HepG2 (cell line): Measurements from ENCODE around the gene ANKRD39. TPM values are rescaled to one million over a fixed set of nuclear protein-coding genes. Genes with fewer than 3 reads are reported as not detected.

ENCODE experiments used
- CREB1 ChIP-seq, 2 experiments: fragments of 450-650 bp in 1 of 2; IDR thresholded peaks; 2 replicates each; pipeline ENCODE4 v1.6.1; 2016 to 2017; ENCODE audit warnings: control low read depth in 1 of 2, mild to moderate bottlenecking in 1 of 2, missing compliant biosample characterization in 1 of 2, missing genetic modification characterization in 1 of 2
- GZF1 ChIP-seq: sonication (generic); formaldehyde crosslinking; IDR thresholded peaks from 2 replicates; pipeline ENCODE4 v1.5.1; 2020; ENCODE audit warnings: mild to moderate bottlenecking, missing genetic modification reagents
- HOXA5 ChIP-seq: sonication (generic); formaldehyde crosslinking; IDR thresholded peaks from 2 replicates; pipeline ENCODE4 v1.4.0; 2020; ENCODE audit warnings: missing genetic modification reagents
- JUND ChIP-seq: sonication (generic); formaldehyde crosslinking; IDR thresholded peaks from 2 replicates; pipeline ENCODE4 v1.8.0; 2022; ENCODE audit warnings: mild to moderate bottlenecking, missing genetic modification reagents
- KDM2A ChIP-seq: sonication (generic); formaldehyde crosslinking; IDR thresholded peaks from 2 replicates; pipeline ENCODE4 v1.4.0; 2020; ENCODE audit warnings: low read depth, missing genetic modification reagents, borderline replicate concordance
- KLF13 ChIP-seq: sonication (generic); formaldehyde crosslinking; IDR thresholded peaks from 2 replicates; pipeline ENCODE4 v1.4.0; 2020; ENCODE audit warnings: mild to moderate bottlenecking, missing genetic modification reagents
- NFE2 ChIP-seq: sonication (generic); formaldehyde crosslinking; IDR thresholded peaks from 2 replicates; pipeline ENCODE4 v1.4.0; 2020; ENCODE audit warnings: missing genetic modification reagents
- NRL ChIP-seq: sonication (generic); formaldehyde crosslinking; IDR thresholded peaks from 2 replicates; pipeline ENCODE4 v1.5.0; 2020; ENCODE audit warnings: missing genetic modification reagents, mild to moderate bottlenecking, moderate library complexity, borderline replicate concordance
- RBM39 ChIP-seq: fragments of 200-400 bp; formaldehyde crosslinking; IDR thresholded peaks from one replicate; pipeline ENCODE4 v1.6.1; 2018; ENCODE audit warnings: antibody characterized with exemption, mild to moderate bottlenecking, low read depth, low read length; ENCODE audit not compliant: poor library complexity, severe bottlenecking
- SALL1 ChIP-seq: sonication (generic); formaldehyde crosslinking; IDR thresholded peaks from 2 replicates; pipeline ENCODE4 v1.8.0; 2022; ENCODE audit warnings: mild to moderate bottlenecking, missing genetic modification reagents
- XRCC5 ChIP-seq: fragments of 200-400 bp; formaldehyde crosslinking; optimal IDR thresholded peaks from 2 replicates; pipeline ENCODE3; 2017; ENCODE audit warnings: mild to moderate bottlenecking, low read length
- ZFP36L1 ChIP-seq: sonication (generic); formaldehyde crosslinking; IDR thresholded peaks from 2 replicates; pipeline ENCODE4 v1.8.0; 2022; ENCODE audit warnings: mild to moderate bottlenecking, missing genetic modification reagents, moderate library complexity
- ZNF232 ChIP-seq: sonication (generic); formaldehyde crosslinking; IDR thresholded peaks from 2 replicates; pipeline ENCODE4 v1.4.0; 2020; ENCODE audit warnings: missing genetic modification reagents, borderline replicate concordance
- polyA plus RNA-seq, 8 experiments: library from polyadenylated mRNA; depleted of rRNA in 3 of 8; stranded (reverse) in 7 of 8; unstranded in 1 of 8; fragments of >200 nt; fragmentation: Illumina TruSeq in 4 of 8; extraction: Trizol in 4 of 8; gene quantifications; 2 replicates each; pipeline versions ENCODE4 v1.2.1 to v1.2.3, GENCODE V29; 2011 to 2016; ENCODE audit warnings: low read depth in 4 of 8, missing spikeins in 1 of 8, mixed read lengths in 1 of 8; ENCODE audit not compliant: insufficient read depth in 1 of 8
- total RNA-seq, 5 experiments: library from RNA; depleted of rRNA; stranded (reverse); fragments of >200 nt; fragmentation: Illumina TruSeq; extraction: Trizol; gene quantifications; 2 replicates each; pipeline ENCODE4 v1.2.3, GENCODE V29; 2016; ENCODE audit warnings: low read depth in 1 of 5
- TF ChIP-seq, protein P1 (sequence below): sonication (generic); formaldehyde crosslinking; IDR thresholded peaks from 2 replicates; pipeline ENCODE4 v1.9.0; 2021; ENCODE audit warnings: missing genetic modification reagents, borderline replicate concordance
- TF ChIP-seq, protein P2 (sequence below): sonication (generic); formaldehyde crosslinking; IDR thresholded peaks from 2 replicates; pipeline ENCODE4 v1.9.0; 2022; ENCODE audit warnings: low read depth, missing genetic modification reagents
- TF ChIP-seq, protein P3 (sequence below): sonication (generic); formaldehyde crosslinking; IDR thresholded peaks from 2 replicates; pipeline ENCODE4 v1.5.0; 2020; ENCODE audit warnings: mild to moderate bottlenecking, missing genetic modification reagents, borderline replicate concordance
- TF ChIP-seq, protein P4 (sequence below): sonication (generic); formaldehyde crosslinking; IDR thresholded peaks from 2 replicates; pipeline ENCODE4 v1.5.1; 2020; ENCODE audit warnings: missing genetic modification reagents, mild to moderate bottlenecking, borderline replicate concordance

ANKRD39 gene
- total and polyA plus RNA-seq, 2 of the 13 experiments (the other 11 are each of a cell fraction or from before 2014, with no cell fraction given) = 23.2 to 24.8 TPM

DNA sequence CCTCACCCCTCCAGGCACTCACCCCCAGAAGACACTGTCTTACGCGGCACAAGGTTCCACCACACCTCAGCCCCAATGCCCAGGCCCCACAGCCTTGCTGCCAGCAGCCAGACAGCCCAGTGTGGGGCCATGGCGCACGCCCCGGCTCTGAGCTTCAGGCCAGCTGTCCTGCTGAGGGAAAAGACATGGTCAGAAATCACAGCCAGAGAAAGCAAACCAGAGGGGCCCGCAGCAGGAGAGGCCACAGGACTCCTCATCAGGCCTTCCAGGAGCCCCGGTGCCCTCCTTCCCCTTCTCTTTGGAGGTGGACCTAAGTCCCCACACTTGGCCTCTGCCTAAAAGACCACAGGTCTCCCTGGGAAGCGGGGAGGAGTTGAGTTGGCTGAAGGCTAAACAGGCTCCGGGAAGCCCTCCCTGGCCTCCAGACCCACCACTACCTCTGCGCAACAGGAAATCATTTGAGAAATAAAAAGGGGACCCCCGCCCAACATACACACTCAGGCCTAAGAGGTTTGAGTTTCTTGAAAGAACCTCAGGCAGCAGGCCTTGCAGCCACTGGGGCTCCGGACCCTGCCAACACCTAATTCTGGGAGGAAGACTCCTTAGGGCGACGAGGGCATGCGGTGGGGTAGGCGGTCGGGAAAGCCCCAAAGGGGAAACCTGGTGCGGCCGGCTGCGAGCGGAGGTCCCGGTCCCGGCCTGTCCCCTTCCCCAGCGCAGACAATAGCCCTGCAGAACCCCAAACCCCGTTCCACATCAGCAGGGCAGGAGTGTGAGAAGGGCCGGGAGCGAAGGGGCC is 10.1 kb upstream of the ANKRD39 start (continued):
- TF ChIP-seq, protein P1, sequence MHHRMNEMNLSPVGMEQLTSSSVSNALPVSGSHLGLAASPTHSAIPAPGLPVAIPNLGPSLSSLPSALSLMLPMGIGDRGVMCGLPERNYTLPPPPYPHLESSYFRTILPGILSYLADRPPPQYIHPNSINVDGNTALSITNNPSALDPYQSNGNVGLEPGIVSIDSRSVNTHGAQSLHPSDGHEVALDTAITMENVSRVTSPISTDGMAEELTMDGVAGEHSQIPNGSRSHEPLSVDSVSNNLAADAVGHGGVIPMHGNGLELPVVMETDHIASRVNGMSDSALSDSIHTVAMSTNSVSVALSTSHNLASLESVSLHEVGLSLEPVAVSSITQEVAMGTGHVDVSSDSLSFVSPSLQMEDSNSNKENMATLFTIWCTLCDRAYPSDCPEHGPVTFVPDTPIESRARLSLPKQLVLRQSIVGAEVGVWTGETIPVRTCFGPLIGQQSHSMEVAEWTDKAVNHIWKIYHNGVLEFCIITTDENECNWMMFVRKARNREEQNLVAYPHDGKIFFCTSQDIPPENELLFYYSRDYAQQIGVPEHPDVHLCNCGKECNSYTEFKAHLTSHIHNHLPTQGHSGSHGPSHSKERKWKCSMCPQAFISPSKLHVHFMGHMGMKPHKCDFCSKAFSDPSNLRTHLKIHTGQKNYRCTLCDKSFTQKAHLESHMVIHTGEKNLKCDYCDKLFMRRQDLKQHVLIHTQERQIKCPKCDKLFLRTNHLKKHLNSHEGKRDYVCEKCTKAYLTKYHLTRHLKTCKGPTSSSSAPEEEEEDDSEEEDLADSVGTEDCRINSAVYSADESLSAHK = no peak
- TF ChIP-seq XRCC5 = peak; percentile 67
- TF ChIP-seq SALL1 (CRISPR knock-in tag) = 0 out of 2 replicates have a peak, but pooled peaks have one; percentile 24
- TF ChIP-seq, protein P2, sequence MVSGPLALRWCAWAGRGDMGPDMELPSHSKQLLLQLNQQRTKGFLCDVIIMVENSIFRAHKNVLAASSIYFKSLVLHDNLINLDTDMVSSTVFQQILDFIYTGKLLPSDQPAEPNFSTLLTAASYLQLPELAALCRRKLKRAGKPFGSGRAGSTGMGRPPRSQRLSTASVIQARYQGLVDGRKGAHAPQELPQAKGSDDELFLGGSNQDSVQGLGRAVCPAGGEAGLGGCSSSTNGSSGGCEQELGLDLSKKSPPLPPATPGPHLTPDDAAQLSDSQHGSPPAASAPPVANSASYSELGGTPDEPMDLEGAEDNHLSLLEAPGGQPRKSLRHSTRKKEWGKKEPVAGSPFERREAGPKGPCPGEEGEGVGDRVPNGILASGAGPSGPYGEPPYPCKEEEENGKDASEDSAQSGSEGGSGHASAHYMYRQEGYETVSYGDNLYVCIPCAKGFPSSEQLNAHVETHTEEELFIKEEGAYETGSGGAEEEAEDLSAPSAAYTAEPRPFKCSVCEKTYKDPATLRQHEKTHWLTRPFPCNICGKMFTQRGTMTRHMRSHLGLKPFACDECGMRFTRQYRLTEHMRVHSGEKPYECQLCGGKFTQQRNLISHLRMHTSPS (CRISPR knock-in tag) = peak; percentile 1; the same call in 1 of the 2 replicates
- no peak for TF ChIP-seq KDM2A
- TF ChIP-seq RBM39 = peak; percentile 34
- TF ChIP-seq, protein P3, sequence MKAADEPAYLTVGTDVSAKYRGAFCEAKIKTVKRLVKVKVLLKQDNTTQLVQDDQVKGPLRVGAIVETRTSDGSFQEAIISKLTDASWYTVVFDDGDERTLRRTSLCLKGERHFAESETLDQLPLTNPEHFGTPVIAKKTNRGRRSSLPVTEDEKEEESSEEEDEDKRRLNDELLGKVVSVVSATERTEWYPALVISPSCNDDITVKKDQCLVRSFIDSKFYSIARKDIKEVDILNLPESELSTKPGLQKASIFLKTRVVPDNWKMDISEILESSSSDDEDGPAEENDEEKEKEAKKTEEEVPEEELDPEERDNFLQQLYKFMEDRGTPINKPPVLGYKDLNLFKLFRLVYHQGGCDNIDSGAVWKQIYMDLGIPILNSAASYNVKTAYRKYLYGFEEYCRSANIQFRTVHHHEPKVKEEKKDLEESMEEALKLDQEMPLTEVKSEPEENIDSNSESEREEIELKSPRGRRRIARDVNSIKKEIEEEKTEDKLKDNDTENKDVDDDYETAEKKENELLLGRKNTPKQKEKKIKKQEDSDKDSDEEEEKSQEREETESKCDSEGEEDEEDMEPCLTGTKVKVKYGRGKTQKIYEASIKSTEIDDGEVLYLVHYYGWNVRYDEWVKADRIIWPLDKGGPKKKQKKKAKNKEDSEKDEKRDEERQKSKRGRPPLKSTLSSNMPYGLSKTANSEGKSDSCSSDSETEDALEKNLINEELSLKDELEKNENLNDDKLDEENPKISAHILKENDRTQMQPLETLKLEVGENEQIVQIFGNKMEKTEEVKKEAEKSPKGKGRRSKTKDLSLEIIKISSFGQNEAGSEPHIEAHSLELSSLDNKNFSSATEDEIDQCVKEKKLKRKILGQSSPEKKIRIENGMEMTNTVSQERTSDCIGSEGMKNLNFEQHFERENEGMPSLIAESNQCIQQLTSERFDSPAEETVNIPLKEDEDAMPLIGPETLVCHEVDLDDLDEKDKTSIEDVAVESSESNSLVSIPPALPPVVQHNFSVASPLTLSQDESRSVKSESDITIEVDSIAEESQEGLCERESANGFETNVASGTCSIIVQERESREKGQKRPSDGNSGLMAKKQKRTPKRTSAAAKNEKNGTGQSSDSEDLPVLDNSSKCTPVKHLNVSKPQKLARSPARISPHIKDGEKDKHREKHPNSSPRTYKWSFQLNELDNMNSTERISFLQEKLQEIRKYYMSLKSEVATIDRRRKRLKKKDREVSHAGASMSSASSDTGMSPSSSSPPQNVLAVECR = no peak
- TF ChIP-seq HOXA5 = no peak
- no peak for TF ChIP-seq JUND (CRISPR knock-in tag)
- no peak for TF ChIP-seq CREB1 (IDR thresholded peaks at IDR 0.05)
- no peak for TF ChIP-seq CREB1 (CRISPR knock-in tag; IDR thresholded peaks at IDR 0.05)
- TF ChIP-seq ZFP36L1 (CRISPR knock-in tag) = peak; percentile 82; the same call in 1 of the 2 replicates
- TF ChIP-seq GZF1 (CRISPR knock-in tag) = no peak
- TF ChIP-seq NRL = peak; percentile 12; the same call in 1 of the 2 replicates
- TF ChIP-seq NFE2 (CRISPR knock-in tag) = no peak
- TF ChIP-seq, protein P4, sequence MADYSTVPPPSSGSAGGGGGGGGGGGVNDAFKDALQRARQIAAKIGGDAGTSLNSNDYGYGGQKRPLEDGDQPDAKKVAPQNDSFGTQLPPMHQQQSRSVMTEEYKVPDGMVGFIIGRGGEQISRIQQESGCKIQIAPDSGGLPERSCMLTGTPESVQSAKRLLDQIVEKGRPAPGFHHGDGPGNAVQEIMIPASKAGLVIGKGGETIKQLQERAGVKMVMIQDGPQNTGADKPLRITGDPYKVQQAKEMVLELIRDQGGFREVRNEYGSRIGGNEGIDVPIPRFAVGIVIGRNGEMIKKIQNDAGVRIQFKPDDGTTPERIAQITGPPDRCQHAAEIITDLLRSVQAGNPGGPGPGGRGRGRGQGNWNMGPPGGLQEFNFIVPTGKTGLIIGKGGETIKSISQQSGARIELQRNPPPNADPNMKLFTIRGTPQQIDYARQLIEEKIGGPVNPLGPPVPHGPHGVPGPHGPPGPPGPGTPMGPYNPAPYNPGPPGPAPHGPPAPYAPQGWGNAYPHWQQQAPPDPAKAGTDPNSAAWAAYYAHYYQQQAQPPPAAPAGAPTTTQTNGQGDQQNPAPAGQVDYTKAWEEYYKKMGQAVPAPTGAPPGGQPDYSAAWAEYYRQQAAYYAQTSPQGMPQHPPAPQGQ (CRISPR knock-in tag) = no peak
- no peak for TF ChIP-seq KLF13 (CRISPR knock-in tag)
- 0 out of 2 replicates have a peak, but pooled peaks have one; percentile 41 for TF ChIP-seq ZNF232 (CRISPR knock-in tag)
